Measurements from ENCODE around the gene OR10A4.

GRCh38 chr11:6871278-6871677, 5.1 kb upstream of the OR10A4 start:
- TF ChIP-seq CTCF (tag by site-specific recombination; IDR thresholded peaks at IDR 0.05) = no peak
- no peak for TF ChIP-seq ZFP3 (tag by site-specific recombination; IDR thresholded peaks at IDR 0.05; ENCODE audit: low read depth)
- no peak for TF ChIP-seq PBX3 (CRISPR knock-in tag; IDR thresholded peaks at IDR 0.05)
- TF ChIP-seq ZNF621 (tag by site-specific recombination; IDR thresholded peaks at IDR 0.05) = no peak
- no peak for TF ChIP-seq ZBTB7A (tag by site-specific recombination; IDR thresholded peaks at IDR 0.05; ENCODE audit: low read depth)
- no peak for TF ChIP-seq ZNF366 (tag by site-specific recombination; conservative IDR thresholded peaks at IDR 0.05)
- no peak for TF ChIP-seq ZNF266 (tag by site-specific recombination; IDR thresholded peaks at IDR 0.05; ENCODE audit: low read depth)
- no peak for TF ChIP-seq ZNF561 (tag by site-specific recombination; IDR thresholded peaks at IDR 0.05; ENCODE audit: borderline replicate concordance)
- no peak for TF ChIP-seq YY1 (tag by site-specific recombination; IDR thresholded peaks at IDR 0.05)
